MG63 (cell line): ENCODE data around the gene FYN. TPM values are rescaled to one million over a fixed set of nuclear protein-coding genes. Genes with fewer than 3 reads are reported as not detected.
"Not testable (repeated sequence)": the region's sequence is repeated elsewhere in the genome, so short reads cannot be mapped to it uniquely, and the experiment has no call there.

Experiments
- DNase-seq: peaks from one replicate; pipeline ENCODE4 v3.0.0-alpha.2; 2020
- H3K27me3 ChIP-seq: fragments of 250-450 bp; sonication (Bioruptor Pico); 2 replicates; pipeline ENCODE4 v1.5.1; 2020; ENCODE audit warnings: mild to moderate bottlenecking, moderate library complexity
- H3K36me3 ChIP-seq: fragments of 250-450 bp; sonication (Bioruptor Pico); 2 replicates; pipeline ENCODE4 v1.5.1; 2020; ENCODE audit warnings: mild to moderate bottlenecking, moderate library complexity
- H3K4me3 ChIP-seq: fragments of 250-450 bp; sonication (Bioruptor Pico); 2 replicates; pipeline ENCODE4 v1.5.1; 2020; ENCODE audit warnings: mild to moderate bottlenecking, moderate library complexity
- H3K9me3 ChIP-seq: fragments of 250-450 bp; sonication (Bioruptor Pico); 2 replicates; pipeline ENCODE4 v1.5.1; 2020; ENCODE audit warnings: mild to moderate bottlenecking, moderate library complexity
- total RNA-seq: library from RNA; depleted of rRNA; stranded (reverse); fragments of >200 nt; shearing (Covaris generic); gene quantifications from 2 replicates; pipeline ENCODE4 v1.2.3, GENCODE V29; 2014; ENCODE audit warnings: low replicate concordance

The FYN gene
- total RNA-seq, 1 experiment from 2014 or later = 48.7 TPM

GRCh38 chr6:111888928-111889695, 15.9 kb upstream of the FYN start:
- H3K4me3 ChIP-seq = no peak overlapping the region
- no peaks in the 10 kb centered on the region for H3K36me3 ChIP-seq
- DNase-seq = no peak
- no peaks in the 10 kb centered on the region for H3K9me3 ChIP-seq
- no peaks in the 10 kb centered on the region for H3K27me3 ChIP-seq

- DNase-seq, H3K9me3 ChIP-seq, H3K36me3 ChIP-seq, H3K27me3 ChIP-seq, H3K4me3 ChIP-seq: not testable (repeated sequence)
Measured at GRCh38 chr6:111886793-111887192, 13.5 kb upstream of the FYN start.

GRCh38 chr6:111885373-111886027, 12.2 kb upstream of the FYN start:
- no peaks in the 10 kb centered on the region for H3K9me3 ChIP-seq
- no peak for DNase-seq
- no peaks in the 10 kb centered on the region for H3K27me3 ChIP-seq
- no peak overlapping the region for H3K4me3 ChIP-seq
- no peaks in the 10 kb centered on the region for H3K36me3 ChIP-seq

GRCh38 chr6:111884068-111884467, 10.8 kb upstream of the FYN start:
- Histone ChIP-seq H3K9me3 (no peaks in the 10 kb centered on the region), H3K36me3 (no peaks in the 10 kb centered on the region), H3K4me3 (no peak overlapping the region), H3K27me3 (no peaks in the 10 kb centered on the region)
- DNase-seq = no peak

GRCh38 chr6:111880181-111880888, 7.1 kb upstream of the FYN start:
- DNase-seq = no peak
- no peaks in the 10 kb centered on the region for H3K27me3 ChIP-seq
- no peak overlapping the region for H3K4me3 ChIP-seq

GRCh38 chr6:111875741-111876140, 2.5 kb upstream of the FYN start:
- H3K36me3 ChIP-seq = no peaks in the 10 kb centered on the region
- H3K27me3 ChIP-seq = no peaks in the 10 kb centered on the region
- no peak for DNase-seq
- H3K9me3 ChIP-seq = no peaks in the 10 kb centered on the region
- H3K4me3 ChIP-seq = no peak overlapping the region

More at GRCh38 chr6:111880181-111880888, 7.1 kb upstream of the FYN start:
- Histone ChIP-seq H3K36me3 (no peaks in the 10 kb centered on the region), H3K9me3 (no peaks in the 10 kb centered on the region)

- H3K9me3 ChIP-seq = no peaks in the 10 kb centered on the region
- DNase-seq = no peak
- H3K27me3 ChIP-seq = no peaks in the 10 kb centered on the region
- peak overlapping the region; percentile 64 for H3K4me3 ChIP-seq
- H3K36me3 ChIP-seq = no peaks in the 10 kb centered on the region; the same call in 1 of the 2 replicates
Measured at GRCh38 chr6:111874025-111874415, 768 bp upstream of the FYN start.

- Histone ChIP-seq H3K4me3 (peak overlapping the region; percentile 64), H3K9me3 (no peaks in the 10 kb centered on the region), H3K36me3 (no peaks in the 10 kb centered on the region; the same call in 1 of the 2 replicates), H3K27me3 (no peaks in the 10 kb centered on the region)
- DNase-seq = peak; percentile 52
Measured at GRCh38 chr6:111872401-111873177, 663 bp downstream of the FYN start.

GRCh38 chr6:111871725-111872400, 1.4 kb downstream of the FYN start:
- DNase-seq = no peak
- H3K27me3 ChIP-seq = no peaks in the 10 kb centered on the region
- no peaks in the 10 kb centered on the region; the same call in 1 of the 2 replicates for H3K36me3 ChIP-seq

GRCh38 chr6:111871207-111871606, 2.0 kb downstream of the FYN start:
- no peak for DNase-seq
- Histone ChIP-seq H3K4me3 (peak overlapping the region; percentile 64), H3K9me3 (no peaks in the 10 kb centered on the region), H3K36me3 (no peaks in the 10 kb centered on the region; the same call in 1 of the 2 replicates), H3K27me3 (no peaks in the 10 kb centered on the region)

More at GRCh38 chr6:111871725-111872400, 1.4 kb downstream of the FYN start:
- no peaks in the 10 kb centered on the region for H3K9me3 ChIP-seq
- peak overlapping the region; percentile 64 for H3K4me3 ChIP-seq

GRCh38 chr6:111870742-111871064, 2.5 kb downstream of the FYN start:
- H3K9me3 ChIP-seq = no peaks in the 10 kb centered on the region

GRCh38 chr6:111870051-111870741, 3.1 kb downstream of the FYN start:
- Histone ChIP-seq H3K9me3 (no peaks in the 10 kb centered on the region), H3K36me3 (no peaks in the 10 kb centered on the region; the same call in 1 of the 2 replicates), H3K27me3 (no peaks in the 10 kb centered on the region), H3K4me3 (no peak overlapping the region)
- no peak for DNase-seq

More at GRCh38 chr6:111870742-111871064, 2.5 kb downstream of the FYN start:
- no peak for DNase-seq
- Histone ChIP-seq H3K27me3 (no peaks in the 10 kb centered on the region), H3K4me3 (peak overlapping the region; percentile 64; the same call in 1 of the 2 replicates), H3K36me3 (no peaks in the 10 kb centered on the region; the same call in 1 of the 2 replicates)

GRCh38 chr6:111866857-111867256, 6.4 kb downstream of the FYN start:
- no peaks in the 10 kb centered on the region for H3K9me3 ChIP-seq
- no peak for DNase-seq
- H3K36me3 ChIP-seq = no peaks in the 10 kb centered on the region; the same call in 1 of the 2 replicates
- no peak overlapping the region for H3K4me3 ChIP-seq
- H3K27me3 ChIP-seq = no peaks in the 10 kb centered on the region

GRCh38 chr6:111865909-111866546, 7.2 kb downstream of the FYN start:
- Histone ChIP-seq H3K9me3 (no peaks in the 10 kb centered on the region), H3K27me3 (no peaks in the 10 kb centered on the region), H3K36me3 (no peaks in the 10 kb centered on the region; the same call in 1 of the 2 replicates), H3K4me3 (no peak overlapping the region)
- DNase-seq = no peak

GRCh38 chr6:111865049-111865585, 8.1 kb downstream of the FYN start:
- H3K36me3 ChIP-seq = no peaks in the 10 kb centered on the region; the same call in 1 of the 2 replicates
- H3K4me3 ChIP-seq = no peak overlapping the region
- H3K27me3 ChIP-seq = no peaks in the 10 kb centered on the region
- DNase-seq = no peak
- no peaks in the 10 kb centered on the region for H3K9me3 ChIP-seq
